Measurements from ENCODE around the gene EML1. TPM values are rescaled to one million over a fixed set of nuclear protein-coding genes. Genes with fewer than 3 reads are reported as not detected.

EML1 gene
- total RNA-seq, 1 donor from 2014 or later: 0.68 TPM

GRCh38 chr14:99807413-99808153, 14.4 kb downstream of the EML1 start:
- no peak for DNase-seq (ENCODE audit: low spot score)
- H3K27ac Mint-ChIP-seq: no peak overlapping the region
- H3K9me3 Mint-ChIP-seq: no peaks in the 10 kb centered on the region
- no peaks in the 10 kb centered on the region for H3K4me1 Mint-ChIP-seq (ENCODE audit: low read depth)
- H3K36me3 Mint-ChIP-seq (ENCODE audit: low read depth): no peaks in the 10 kb centered on the region
- intact Hi-C loops (cut with micrococcal nuclease): no loop called here
- H3K4me3 Mint-ChIP-seq (ENCODE audit: low read depth): no peak overlapping the region
- peaks cover 25% of the 10 kb centered on the region for H3K27me3 Mint-ChIP-seq (ENCODE audit: low read depth)

GRCh38 chr14:99808154-99808505, 14.9 kb downstream of the EML1 start:
- Mint-ChIP-seq H3K9me3 (no peaks in the 10 kb centered on the region), H3K27ac (no peak overlapping the region), H3K4me3 (ENCODE audit: low read depth) (no peak overlapping the region), H3K4me1 (ENCODE audit: low read depth) (no peaks in the 10 kb centered on the region), H3K36me3 (ENCODE audit: low read depth) (no peaks in the 10 kb centered on the region), H3K27me3 (ENCODE audit: low read depth) (peaks cover 28% of the 10 kb centered on the region)
- intact Hi-C loops (cut with micrococcal nuclease): no loop called here
- no peak for DNase-seq (ENCODE audit: low spot score)

- Mint-ChIP-seq H3K27ac (no peak overlapping the region), H3K36me3 (ENCODE audit: low read depth) (no peaks in the 10 kb centered on the region), H3K4me1 (ENCODE audit: low read depth) (no peaks in the 10 kb centered on the region), H3K9me3 (no peaks in the 10 kb centered on the region), H3K4me3 (ENCODE audit: low read depth) (no peak overlapping the region), H3K27me3 (ENCODE audit: low read depth) (peaks cover 27% of the 10 kb centered on the region)
- intact Hi-C loops (cut with micrococcal nuclease): no loop called here
- DNase-seq (ENCODE audit: low spot score): no peak
Observed at GRCh38 chr14:99808515-99808914, 15.3 kb downstream of the EML1 start.

GRCh38 chr14:99809360-99809759, 16.1 kb downstream of the EML1 start:
- Mint-ChIP-seq H3K27ac (no peak overlapping the region), H3K27me3 (ENCODE audit: low read depth) (peaks cover 34% of the 10 kb centered on the region), H3K36me3 (ENCODE audit: low read depth) (no peaks in the 10 kb centered on the region), H3K4me3 (ENCODE audit: low read depth) (no peak overlapping the region), H3K4me1 (ENCODE audit: low read depth) (no peaks in the 10 kb centered on the region), H3K9me3 (no peaks in the 10 kb centered on the region)
- intact Hi-C loops (cut with micrococcal nuclease): no loop called here
- no peak for DNase-seq (ENCODE audit: low spot score)

- Mint-ChIP-seq H3K27ac (no peak overlapping the region), H3K4me1 (ENCODE audit: low read depth) (no peaks in the 10 kb centered on the region), H3K36me3 (ENCODE audit: low read depth) (no peaks in the 10 kb centered on the region), H3K27me3 (ENCODE audit: low read depth) (peaks cover 36% of the 10 kb centered on the region), H3K9me3 (no peaks in the 10 kb centered on the region), H3K4me3 (ENCODE audit: low read depth) (no peak overlapping the region)
- no peak for DNase-seq (ENCODE audit: low spot score)
- intact Hi-C loops (cut with micrococcal nuclease): no loop called here
Observed at GRCh38 chr14:99809859-99810558, 16.8 kb downstream of the EML1 start.

- no peaks in the 10 kb centered on the region for H3K4me1 Mint-ChIP-seq (ENCODE audit: low read depth)
- no peak overlapping the region for H3K4me3 Mint-ChIP-seq (ENCODE audit: low read depth)
- intact Hi-C loops (cut with micrococcal nuclease): no loop called here
- no peak overlapping the region for H3K27ac Mint-ChIP-seq
- no peaks in the 10 kb centered on the region for H3K36me3 Mint-ChIP-seq (ENCODE audit: low read depth)
- DNase-seq (ENCODE audit: low spot score): no peak
- H3K9me3 Mint-ChIP-seq: no peaks in the 10 kb centered on the region
- peaks cover 36% of the 10 kb centered on the region for H3K27me3 Mint-ChIP-seq (ENCODE audit: low read depth)
Observed at GRCh38 chr14:99810559-99810874, 17.3 kb downstream of the EML1 start.

- H3K27me3 Mint-ChIP-seq (ENCODE audit: low read depth): peaks cover 37% of the 10 kb centered on the region
- no peaks in the 10 kb centered on the region for H3K36me3 Mint-ChIP-seq (ENCODE audit: low read depth)
- H3K27ac Mint-ChIP-seq: no peak overlapping the region
- intact Hi-C loops (cut with micrococcal nuclease): no loop called here
- no peaks in the 10 kb centered on the region for H3K4me1 Mint-ChIP-seq (ENCODE audit: low read depth)
- H3K4me3 Mint-ChIP-seq (ENCODE audit: low read depth): no peak overlapping the region
- no peak for DNase-seq (ENCODE audit: low spot score)
- no peaks in the 10 kb centered on the region for H3K9me3 Mint-ChIP-seq
Observed at GRCh38 chr14:99812096-99812750, 19.0 kb downstream of the EML1 start.

- no peaks in the 10 kb centered on the region for H3K36me3 Mint-ChIP-seq (ENCODE audit: low read depth)
- intact Hi-C loops (cut with micrococcal nuclease): no loop called here
- no peaks in the 10 kb centered on the region for H3K9me3 Mint-ChIP-seq
- no peak for DNase-seq (ENCODE audit: low spot score)
- H3K4me3 Mint-ChIP-seq (ENCODE audit: low read depth): no peak overlapping the region
- no peaks in the 10 kb centered on the region for H3K4me1 Mint-ChIP-seq (ENCODE audit: low read depth)
- H3K27me3 Mint-ChIP-seq (ENCODE audit: low read depth): peaks cover 42% of the 10 kb centered on the region
- H3K27ac Mint-ChIP-seq: no peak overlapping the region
Observed at GRCh38 chr14:99812892-99813291, 19.7 kb downstream of the EML1 start.

GRCh38 chr14:99815696-99816095, 22.5 kb downstream of the EML1 start:
- peaks cover 49% of the 10 kb centered on the region for H3K27me3 Mint-ChIP-seq (ENCODE audit: low read depth)
- intact Hi-C loops (cut with micrococcal nuclease): no loop called here
- DNase-seq (ENCODE audit: low spot score): no peak
- no peak overlapping the region for H3K27ac Mint-ChIP-seq
- no peaks in the 10 kb centered on the region for H3K36me3 Mint-ChIP-seq (ENCODE audit: low read depth)
- H3K4me3 Mint-ChIP-seq (ENCODE audit: low read depth): no peak overlapping the region
- H3K9me3 Mint-ChIP-seq: no peaks in the 10 kb centered on the region
- H3K4me1 Mint-ChIP-seq (ENCODE audit: low read depth): peaks cover 4% of the 10 kb centered on the region

GRCh38 chr14:99816217-99816616, 23.0 kb downstream of the EML1 start:
- Mint-ChIP-seq H3K4me3 (ENCODE audit: low read depth) (no peak overlapping the region), H3K27ac (no peak overlapping the region), H3K36me3 (ENCODE audit: low read depth) (no peaks in the 10 kb centered on the region), H3K4me1 (ENCODE audit: low read depth) (peaks cover 4% of the 10 kb centered on the region), H3K9me3 (no peaks in the 10 kb centered on the region), H3K27me3 (ENCODE audit: low read depth) (peaks cover 50% of the 10 kb centered on the region)
- DNase-seq (ENCODE audit: low spot score): no peak
- intact Hi-C loops (cut with micrococcal nuclease): no loop called here

- no peaks in the 10 kb centered on the region for H3K9me3 Mint-ChIP-seq
- no peak overlapping the region for H3K4me3 Mint-ChIP-seq (ENCODE audit: low read depth)
- DNase-seq (ENCODE audit: low spot score): no peak
- intact Hi-C loops (cut with micrococcal nuclease): no loop called here
- no peaks in the 10 kb centered on the region for H3K36me3 Mint-ChIP-seq (ENCODE audit: low read depth)
- H3K4me1 Mint-ChIP-seq (ENCODE audit: low read depth): peaks cover 5% of the 10 kb centered on the region
- H3K27ac Mint-ChIP-seq: no peak overlapping the region
- peaks cover 53% of the 10 kb centered on the region for H3K27me3 Mint-ChIP-seq (ENCODE audit: low read depth)
Observed at GRCh38 chr14:99816642-99817041, 23.4 kb downstream of the EML1 start.

- intact Hi-C loops (cut with micrococcal nuclease): no loop called here
- Mint-ChIP-seq H3K4me1 (ENCODE audit: low read depth) (peaks cover 10% of the 10 kb centered on the region), H3K27me3 (ENCODE audit: low read depth) (peaks cover 54% of the 10 kb centered on the region), H3K36me3 (ENCODE audit: low read depth) (no peaks in the 10 kb centered on the region), H3K27ac (no peak overlapping the region), H3K9me3 (no peaks in the 10 kb centered on the region), H3K4me3 (ENCODE audit: low read depth) (no peak overlapping the region)
- DNase-seq (ENCODE audit: low spot score): no peak
Observed at GRCh38 chr14:99817331-99817730, 24.1 kb downstream of the EML1 start.

GRCh38 chr14:99818503-99819036, 25.4 kb downstream of the EML1 start:
- no peak overlapping the region for H3K4me3 Mint-ChIP-seq (ENCODE audit: low read depth)
- H3K36me3 Mint-ChIP-seq (ENCODE audit: low read depth): no peaks in the 10 kb centered on the region
- H3K27ac Mint-ChIP-seq: no peak overlapping the region
- H3K4me1 Mint-ChIP-seq (ENCODE audit: low read depth): peaks cover 10% of the 10 kb centered on the region
- intact Hi-C loops (cut with micrococcal nuclease): no loop called here
- no peak for DNase-seq (ENCODE audit: low spot score)
- peaks cover 57% of the 10 kb centered on the region for H3K27me3 Mint-ChIP-seq (ENCODE audit: low read depth)
- no peaks in the 10 kb centered on the region for H3K9me3 Mint-ChIP-seq
